ENCODE results near the gene APMAP.

The APMAP gene

GRCh38 chr20:24916412-24916811 is 76.1 kb downstream of the APMAP start:
- in situ Hi-C loops (cut with HindIII; ENCODE audit: low sequenced_read_pairs) = no loop called here

- in situ Hi-C loops (cut with HindIII; ENCODE audit: low sequenced_read_pairs) = no loop called here
Measured at GRCh38 chr20:24915892-24916291, 76.7 kb downstream of the APMAP start.

- in situ Hi-C loops (cut with HindIII; ENCODE audit: low sequenced_read_pairs) = no loop called here
Measured at GRCh38 chr20:24915440-24915839, 77.1 kb downstream of the APMAP start.

GRCh38 chr20:24914388-24915241 is 77.9 kb downstream of the APMAP start:
- in situ Hi-C loops (cut with HindIII; ENCODE audit: low sequenced_read_pairs) = no loop called here

GRCh38 chr20:24913076-24913628 is 79.4 kb downstream of the APMAP start:
- in situ Hi-C loops (cut with HindIII; ENCODE audit: low sequenced_read_pairs) = no loop called here
